H1 (cell line): ENCODE data around the gene ITGA4. TPM values are rescaled to one million over a fixed set of nuclear protein-coding genes. Genes with fewer than 3 reads are reported as not detected.

ENCODE experiments used
- CTCF ChIA-PET: fragments of 300-600 bp; sonication (Branson Sonifier 250); formaldehyde crosslinking; loops from one replicate; lab custom pipeline; 2021; ENCODE audit not compliant: partially characterized antibody; lab: Charles Lee
- POLR2A ChIA-PET: fragments of 300-600 bp; sonication (Branson Sonifier 250); formaldehyde crosslinking; loops from one replicate; lab custom pipeline; 2021; ENCODE audit warnings: inconsistent platforms; ENCODE audit not compliant: partially characterized antibody; lab: Charles Lee
- DNase-seq, 2 experiments: peaks; one replicate each; pipeline versions ENCODE4 v3.0.0 to v3.0.0-alpha.2; 2010 to 2022; ENCODE audit warnings: low spot score in 2 of 2, low read depth in 1 of 2, mixed read lengths in 1 of 2
- FAIRE-seq: peaks from 2 replicates; lab custom pipeline; 2011; peaks lifted over from hg19 to GRCh38; lab: Jason Lieb, UNC
- H2AFZ ChIP-seq: 2 replicates; pipeline ENCODE4 v1.8.1; 2012; ENCODE audit warnings: low read length, inconsistent platforms
- H2AK5ac ChIP-seq: 2 replicates; pipeline ENCODE4 v1.6.1; 2013; ENCODE audit warnings: low read depth, low read length
- H2BK120ac ChIP-seq: replicated peaks from 2 replicates; pipeline ENCODE3; 2013; ENCODE audit warnings: low read depth, low read length, inconsistent platforms
- H2BK12ac ChIP-seq: 2 replicates; pipeline ENCODE4 v1.6.1; 2013; ENCODE audit warnings: low read depth, low read length
- H2BK15ac ChIP-seq: 2 replicates; pipeline ENCODE4 v1.6.1; 2013; ENCODE audit warnings: low read length
- H2BK20ac ChIP-seq: 2 replicates; pipeline ENCODE4 v1.6.1; 2013; ENCODE audit warnings: low read length
- H2BK5ac ChIP-seq: 2 replicates; pipeline ENCODE4 v1.6.1; 2013; ENCODE audit warnings: low read depth, low read length
- H3K14ac ChIP-seq: 2 replicates; pipeline ENCODE4 v1.6.1; 2013; ENCODE audit warnings: inconsistent platforms; ENCODE audit not compliant: insufficient read length
- H3K18ac ChIP-seq: 2 replicates; pipeline ENCODE4 v1.6.1; 2013; ENCODE audit warnings: low read length; ENCODE audit errors: extremely low read depth
- H3K23ac ChIP-seq: 2 replicates; pipeline ENCODE4 v1.6.1; 2013; ENCODE audit warnings: inconsistent platforms; ENCODE audit not compliant: insufficient read length
- H3K23me2 ChIP-seq: 2 replicates; pipeline ENCODE4 v1.6.1; 2013; ENCODE audit warnings: low read depth, low read length
- H3K27ac ChIP-seq: 2 replicates; pipeline ENCODE4 v1.6.1; 2011; ENCODE audit warnings: low read depth, low read length, inconsistent platforms
- H3K27me3 ChIP-seq, 4 experiments: replicated peaks in 1 of 4; 1 replicate in 1 of 4; 2 replicates in 3 of 4; pipeline versions ENCODE4 v1.6.1 to v1.8.1; 2011 to 2013; ENCODE audit warnings: low read length in 3 of 4, mild to moderate bottlenecking in 3 of 4, inconsistent platforms in 2 of 4, mixed read lengths in 2 of 4, moderate library complexity in 1 of 4; ENCODE audit not compliant: control insufficient read depth in 3 of 4, insufficient read depth in 3 of 4; ENCODE audit errors: extremely low read depth in 1 of 4
- H3K36me3 ChIP-seq, 4 experiments: 2 replicates each; pipeline versions ENCODE4 v1.6.1 to v1.8.1; 2011 to 2013; ENCODE audit warnings: mild to moderate bottlenecking in 4 of 4, low read length in 3 of 4, moderate library complexity in 2 of 4, control low read depth in 1 of 4, inconsistent platforms in 1 of 4; ENCODE audit not compliant: insufficient read depth in 4 of 4, control insufficient read depth in 2 of 4
- H3K4ac ChIP-seq: replicated peaks from 2 replicates; pipeline ENCODE3; 2013; ENCODE audit warnings: low read length, low read depth, mixed read lengths, inconsistent platforms; ENCODE audit not compliant: insufficient read length
- H3K4me1 ChIP-seq, 4 experiments: replicated peaks in 1 of 4; 1 replicate in 1 of 4; 2 replicates in 3 of 4; pipeline versions ENCODE4 v1.6.1 to v1.8.1; 2011 to 2013; ENCODE audit warnings: low read length in 3 of 4, inconsistent platforms in 2 of 4, mixed read lengths in 1 of 4; ENCODE audit not compliant: insufficient read depth in 4 of 4, control insufficient read depth in 3 of 4
- H3K4me2 ChIP-seq, 2 experiments: 2 replicates each; pipeline versions ENCODE4 v1.6.1 to v1.8.1; 2011 to 2013; ENCODE audit warnings: low read depth in 2 of 2, low read length in 2 of 2, control low read depth in 1 of 2, inconsistent platforms in 1 of 2, mild to moderate bottlenecking in 1 of 2; ENCODE audit not compliant: insufficient read depth in 1 of 2
- H3K4me3 ChIP-seq, 4 experiments: fragments of 200-600, 300-600 bp in 1 of 4; sonication (generic), shearing (Covaris generic), sonication (Bioruptor Twin) in 1 of 4; 2 replicates each; pipeline versions ENCODE4 v1.5.1 to v1.8.1; 2011 to 2016; ENCODE audit warnings: low read length in 4 of 4, low read depth in 3 of 4, control low read depth in 2 of 4, inconsistent platforms in 2 of 4, mild to moderate bottlenecking in 2 of 4, mixed read lengths in 1 of 4, moderate library complexity in 1 of 4; ENCODE audit not compliant: insufficient read depth in 2 of 4; ENCODE audit errors: extremely low read depth in 1 of 4
- H3K56ac ChIP-seq: replicated peaks from 2 replicates; pipeline ENCODE3; 2013; ENCODE audit warnings: low read depth, mild to moderate bottlenecking, mixed read lengths, low read length, inconsistent platforms; ENCODE audit not compliant: insufficient read length
- H3K79me1 ChIP-seq: 2 replicates; pipeline ENCODE4 v1.6.1; 2013; ENCODE audit warnings: low read depth, low read length, control low read depth
- H3K79me2 ChIP-seq, 2 experiments: 2 replicates each; pipeline versions ENCODE4 v1.6.1 to v1.8.1; 2012 to 2013; ENCODE audit warnings: low read length in 2 of 2, mild to moderate bottlenecking in 2 of 2, inconsistent platforms in 1 of 2; ENCODE audit not compliant: insufficient read depth in 2 of 2, control insufficient read depth in 1 of 2
- H3K9ac ChIP-seq, 4 experiments: replicated peaks in 1 of 4; 1 replicate in 1 of 4; 2 replicates in 3 of 4; pipeline versions ENCODE4 v1.6.1 to v1.8.1; 2011 to 2013; ENCODE audit warnings: low read depth in 3 of 4, low read length in 3 of 4, control low read depth in 2 of 4, mild to moderate bottlenecking in 2 of 4, moderate library complexity in 2 of 4, inconsistent platforms in 1 of 4; ENCODE audit errors: extremely low read depth in 1 of 4
- H3K9me3 ChIP-seq, 2 experiments: 2 replicates each; pipeline versions ENCODE4 v1.6.1 to v1.8.1; 2012 to 2013; ENCODE audit warnings: mild to moderate bottlenecking in 2 of 2, moderate library complexity in 2 of 2, control low read depth in 1 of 2, inconsistent platforms in 1 of 2, low read depth in 1 of 2, low read length in 1 of 2, mixed read lengths in 1 of 2; ENCODE audit not compliant: insufficient read depth in 2 of 2
- H4K20me1 ChIP-seq, 2 experiments: replicated peaks in 1 of 2; 2 replicates each; pipeline versions ENCODE3 to v1.8.1; 2011 to 2013; ENCODE audit warnings: inconsistent platforms in 2 of 2, low read length in 2 of 2, mild to moderate bottlenecking in 1 of 2; ENCODE audit not compliant: insufficient read depth in 2 of 2, control insufficient read depth in 1 of 2
- H4K5ac ChIP-seq: 2 replicates; pipeline ENCODE4 v1.6.1; 2013; ENCODE audit warnings: low read length, low read depth, mixed read lengths, inconsistent platforms; ENCODE audit not compliant: insufficient read length
- H4K8ac ChIP-seq: 2 replicates; pipeline ENCODE4 v1.8.0; 2013; ENCODE audit warnings: mild to moderate bottlenecking, moderate library complexity, low read length, inconsistent platforms; ENCODE audit not compliant: insufficient read depth; ENCODE audit errors: extremely low read depth
- H4K91ac ChIP-seq: replicated peaks from 2 replicates; pipeline ENCODE3; 2013; ENCODE audit warnings: low read length, mixed read lengths, inconsistent platforms; ENCODE audit not compliant: insufficient read length
- BCL11A ChIP-seq, 2 experiments: IDR thresholded peaks; one replicate each; pipeline ENCODE4 v1.6.1; 2011; ENCODE audit warnings: low read depth in 2 of 2, low read length in 2 of 2, mild to moderate bottlenecking in 2 of 2
- CBX5 ChIP-seq: fragments of 300-800, 300-1000 bp; sonication (generic); IDR thresholded peaks from 2 replicates; pipeline ENCODE4 v1.7.1; 2016; ENCODE audit warnings: antibody characterized with exemption, low read length, low read depth
- EZH2 ChIP-seq: fragments of 200-600 bp; sonication (generic); IDR thresholded peaks from 2 replicates; pipeline ENCODE4 v1.7.1; 2012; ENCODE audit warnings: low read depth, mild to moderate bottlenecking, moderate library complexity, low read length, inconsistent platforms; ENCODE audit not compliant: severe bottlenecking
- GABPA ChIP-seq: IDR thresholded peaks from 2 replicates; pipeline ENCODE4 v1.6.1; 2011; ENCODE audit warnings: mild to moderate bottlenecking, low read length, moderate library complexity, borderline replicate concordance; ENCODE audit not compliant: insufficient read depth
- HDAC6 ChIP-seq: IDR thresholded peaks from one replicate; pipeline ENCODE4 v1.7.1; 2012; ENCODE audit warnings: low read depth, mild to moderate bottlenecking, inconsistent platforms, low read length, moderate library complexity
- KDM1A ChIP-seq: fragments of 200-600, 300-600 bp; sonication (generic); IDR thresholded peaks from 2 replicates; pipeline ENCODE4 v1.7.1; 2016; ENCODE audit warnings: mild to moderate bottlenecking, low read length, borderline replicate concordance
- KDM4A ChIP-seq: IDR thresholded peaks from one replicate; pipeline ENCODE4 v1.7.1; 2012; ENCODE audit warnings: low read depth, mild to moderate bottlenecking, moderate library complexity, low read length, inconsistent platforms; ENCODE audit not compliant: severe bottlenecking
- NRF1 ChIP-seq: IDR thresholded peaks from 2 replicates; pipeline ENCODE4 v1.6.1; 2011; ENCODE audit warnings: mild to moderate bottlenecking, low read depth, low read length, improper control_type of control experiment
- SRF ChIP-seq: IDR thresholded peaks from 2 replicates; pipeline ENCODE4 v1.6.1; 2011; ENCODE audit warnings: mild to moderate bottlenecking, low read depth, low read length, moderate library complexity
- WGBS, 2 experiments: shearing (Covaris generic) in 1 of 2; methylation state at CpG; one replicate each; pipeline versions ENCODE4 v1.1.6 to v1.1.7; 2013 to 2015; ENCODE audit warnings: low lambda C conversion rate in 2 of 2, mixed read lengths in 2 of 2, inconsistent platforms in 1 of 2, low coverage in 1 of 2, missing lambda C conversion rate in 1 of 2; ENCODE audit not compliant: insufficient replicate concordance in 2 of 2, insufficient coverage in 1 of 2, insufficient read length in 1 of 2; ENCODE audit errors: extremely low coverage in 1 of 2, missing lambda C conversion rate in 1 of 2; 5-methylcytosine and 5-hydroxymethylcytosine counted together
- polyA plus RNA-seq, 7 experiments: library from polyadenylated mRNA; depleted of rRNA in 3 of 7; stranded (reverse) in 5 of 7; unstranded in 2 of 7; fragments of >200 nt in 5 of 7; fragments of 200-250 nt in 2 of 7; gene quantifications; 1 replicate in 5 of 7; 2 replicates in 1 of 7; 4 replicates in 1 of 7; pipeline versions ENCODE4 v1.2.1 to v1.2.3, GENCODE V29; 2011 to 2013; ENCODE audit warnings: missing spikeins in 2 of 7, mixed read lengths in 2 of 7
- total RNA-seq: library from RNA; stranded (reverse); fragmentation: NEBNext Ultra II Directional; extraction: Animal tissue kit (Norgen Biotek cat#: 25700); gene quantifications from 2 replicates; pipeline ENCODE4 v1.2.1, GENCODE V29; 2021

The ITGA4 gene
- total and polyA plus RNA-seq, 2 of the 8 experiments (the other 6 are each of a cell fraction or from before 2014, with no cell fraction given), result 0.60 to 2.1 TPM

DNA sequence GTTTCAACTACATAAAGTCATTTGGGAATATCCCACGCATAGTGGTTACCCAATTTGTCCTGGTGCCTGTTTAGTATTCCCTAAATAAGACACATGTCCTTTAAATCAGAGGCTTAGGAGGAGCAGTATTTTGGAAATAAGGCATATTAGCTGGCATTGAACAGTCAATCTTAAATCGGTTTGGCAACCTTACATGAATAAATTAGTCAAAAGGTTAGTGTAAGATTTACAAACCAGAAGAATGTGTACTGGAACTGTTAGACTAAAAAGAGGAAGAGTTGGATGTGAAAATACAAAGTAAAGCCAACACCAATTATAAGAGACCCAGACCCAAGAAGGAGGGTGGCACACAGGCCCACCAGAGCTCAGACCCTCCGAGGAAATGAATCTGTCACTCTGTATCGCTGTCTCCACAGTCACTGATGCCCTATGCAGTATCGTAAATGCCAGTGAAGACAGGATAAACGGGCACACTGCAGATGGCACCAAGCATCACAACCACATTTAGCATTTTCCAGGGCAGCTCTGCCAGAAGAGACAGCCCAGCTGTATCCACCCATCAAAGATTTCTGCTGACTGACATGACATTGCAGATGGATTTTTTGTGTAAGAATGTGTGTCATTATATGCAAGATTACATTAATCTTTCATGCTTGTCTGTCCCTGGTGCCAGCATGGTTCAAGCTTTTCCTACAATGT is 109.3 kb downstream of the ITGA4 start:
- Histone ChIP-seq H3K14ac (no peak overlapping the region), H2BK120ac (no peak overlapping the region), H3K79me1 (no peaks in the 10 kb centered on the region), H3K4me1 (no peaks in the 10 kb centered on the region), H3K36me3 (no peaks in the 10 kb centered on the region), H2AK5ac (no peak overlapping the region), H3K9me3 (no peaks in the 10 kb centered on the region), H3K27ac (no peak overlapping the region), H4K20me1 (no peaks in the 10 kb centered on the region), H3K9ac (no peak overlapping the region), H2AFZ (no peak overlapping the region), H2BK15ac (no peak overlapping the region), H3K18ac (no peak overlapping the region), H3K56ac (no peak overlapping the region), H2BK5ac (no peak overlapping the region), H3K4me3 (no peak overlapping the region), H4K5ac (no peak overlapping the region), H3K4me2 (no peak overlapping the region), H3K4ac (no peak overlapping the region), H4K8ac (no peak overlapping the region), H3K23me2 (no peaks in the 10 kb centered on the region), H3K27me3 (no peaks in the 10 kb centered on the region), H2BK12ac (no peak overlapping the region), H3K23ac (no peak overlapping the region), H4K91ac (no peak overlapping the region), H2BK20ac (no peak overlapping the region), H3K79me2 (no peaks in the 10 kb centered on the region)
- TF ChIP-seq KDM1A, result no peak
- TF ChIP-seq EZH2, result no peak
- no peak for TF ChIP-seq HDAC6
- TF ChIP-seq GABPA, result no peak
- no peak for TF ChIP-seq CBX5
- TF ChIP-seq SRF, result no peak
- no peak for TF ChIP-seq KDM4A
- TF ChIP-seq BCL11A (IDR thresholded peaks at IDR 0.05; ENCODE audit: low read depth in 2 of 2, low read length in 2 of 2), result no peak
- no peak for TF ChIP-seq NRF1
- DNase-seq (no peak), FAIRE-seq (no peak)
- CTCF ChIA-PET, result interaction anchor here (1.1 to 2.2 kb wide), 3 partner anchors 11 to 149 kb away, joined by 3 to 8 read pairs (median 6); no protein-coding TSS in a partner anchor
- whole genome bisulfite sequencing, 2 experiments, result 96% methylated on average over 6 of the region's 6 CpGs; no CpG with 5 or more reads in 1 of the 2 experiments
- POLR2A ChIA-PET, result no interaction called here
